H1 (cell line): ENCODE results near the gene NMT2. TPM values are rescaled to one million over a fixed set of nuclear protein-coding genes. Genes with fewer than 3 reads are reported as not detected.

Experiments
- CTCF ChIA-PET: fragments of 300-600 bp; sonication (Branson Sonifier 250); formaldehyde crosslinking; loops from one replicate; lab custom pipeline; 2021; ENCODE audit not compliant: partially characterized antibody; lab: Charles Lee
- POLR2A ChIA-PET: fragments of 300-600 bp; sonication (Branson Sonifier 250); formaldehyde crosslinking; loops from one replicate; lab custom pipeline; 2021; ENCODE audit warnings: inconsistent platforms; ENCODE audit not compliant: partially characterized antibody; lab: Charles Lee
- DNase-seq, 2 experiments: peaks; one replicate each; pipeline versions ENCODE4 v3.0.0 to v3.0.0-alpha.2; 2010 to 2022; ENCODE audit warnings: low spot score in 2 of 2, low read depth in 1 of 2, mixed read lengths in 1 of 2
- FAIRE-seq: peaks from 2 replicates; lab custom pipeline; 2011; peaks lifted over from hg19 to GRCh38; lab: Jason Lieb, UNC
- H2AFZ ChIP-seq: 2 replicates; pipeline ENCODE4 v1.8.1; 2012; ENCODE audit warnings: low read length, inconsistent platforms
- H2AK5ac ChIP-seq: 2 replicates; pipeline ENCODE4 v1.6.1; 2013; ENCODE audit warnings: low read depth, low read length
- H2BK120ac ChIP-seq: replicated peaks from 2 replicates; pipeline ENCODE3; 2013; ENCODE audit warnings: low read depth, low read length, inconsistent platforms
- H2BK12ac ChIP-seq: 2 replicates; pipeline ENCODE4 v1.6.1; 2013; ENCODE audit warnings: low read depth, low read length
- H2BK15ac ChIP-seq: 2 replicates; pipeline ENCODE4 v1.6.1; 2013; ENCODE audit warnings: low read length
- H2BK20ac ChIP-seq: 2 replicates; pipeline ENCODE4 v1.6.1; 2013; ENCODE audit warnings: low read length
- H2BK5ac ChIP-seq: 2 replicates; pipeline ENCODE4 v1.6.1; 2013; ENCODE audit warnings: low read depth, low read length
- H3K14ac ChIP-seq: 2 replicates; pipeline ENCODE4 v1.6.1; 2013; ENCODE audit warnings: inconsistent platforms; ENCODE audit not compliant: insufficient read length
- H3K18ac ChIP-seq: 2 replicates; pipeline ENCODE4 v1.6.1; 2013; ENCODE audit warnings: low read length; ENCODE audit errors: extremely low read depth
- H3K23ac ChIP-seq: 2 replicates; pipeline ENCODE4 v1.6.1; 2013; ENCODE audit warnings: inconsistent platforms; ENCODE audit not compliant: insufficient read length
- H3K23me2 ChIP-seq: 2 replicates; pipeline ENCODE4 v1.6.1; 2013; ENCODE audit warnings: low read depth, low read length
- H3K27ac ChIP-seq: 2 replicates; pipeline ENCODE4 v1.6.1; 2011; ENCODE audit warnings: low read depth, low read length, inconsistent platforms
- H3K27me3 ChIP-seq, 4 experiments: replicated peaks in 1 of 4; 1 replicate in 1 of 4; 2 replicates in 3 of 4; pipeline versions ENCODE4 v1.6.1 to v1.8.1; 2011 to 2013; ENCODE audit warnings: low read length in 3 of 4, mild to moderate bottlenecking in 3 of 4, inconsistent platforms in 2 of 4, mixed read lengths in 2 of 4, moderate library complexity in 1 of 4; ENCODE audit not compliant: control insufficient read depth in 3 of 4, insufficient read depth in 3 of 4; ENCODE audit errors: extremely low read depth in 1 of 4
- H3K36me3 ChIP-seq, 4 experiments: 2 replicates each; pipeline versions ENCODE4 v1.6.1 to v1.8.1; 2011 to 2013; ENCODE audit warnings: mild to moderate bottlenecking in 4 of 4, low read length in 3 of 4, moderate library complexity in 2 of 4, control low read depth in 1 of 4, inconsistent platforms in 1 of 4; ENCODE audit not compliant: insufficient read depth in 4 of 4, control insufficient read depth in 2 of 4
- H3K4ac ChIP-seq: replicated peaks from 2 replicates; pipeline ENCODE3; 2013; ENCODE audit warnings: low read length, low read depth, mixed read lengths, inconsistent platforms; ENCODE audit not compliant: insufficient read length
- H3K4me1 ChIP-seq, 4 experiments: replicated peaks in 1 of 4; 1 replicate in 1 of 4; 2 replicates in 3 of 4; pipeline versions ENCODE4 v1.6.1 to v1.8.1; 2011 to 2013; ENCODE audit warnings: low read length in 3 of 4, inconsistent platforms in 2 of 4, mixed read lengths in 1 of 4; ENCODE audit not compliant: insufficient read depth in 4 of 4, control insufficient read depth in 3 of 4
- H3K4me2 ChIP-seq, 2 experiments: 2 replicates each; pipeline versions ENCODE4 v1.6.1 to v1.8.1; 2011 to 2013; ENCODE audit warnings: low read depth in 2 of 2, low read length in 2 of 2, control low read depth in 1 of 2, inconsistent platforms in 1 of 2, mild to moderate bottlenecking in 1 of 2; ENCODE audit not compliant: insufficient read depth in 1 of 2
- H3K4me3 ChIP-seq, 4 experiments: fragments of 200-600, 300-600 bp in 1 of 4; sonication (generic), shearing (Covaris generic), sonication (Bioruptor Twin) in 1 of 4; 2 replicates each; pipeline versions ENCODE4 v1.5.1 to v1.8.1; 2011 to 2016; ENCODE audit warnings: low read length in 4 of 4, low read depth in 3 of 4, control low read depth in 2 of 4, inconsistent platforms in 2 of 4, mild to moderate bottlenecking in 2 of 4, mixed read lengths in 1 of 4, moderate library complexity in 1 of 4; ENCODE audit not compliant: insufficient read depth in 2 of 4; ENCODE audit errors: extremely low read depth in 1 of 4
- H3K56ac ChIP-seq: replicated peaks from 2 replicates; pipeline ENCODE3; 2013; ENCODE audit warnings: low read depth, mild to moderate bottlenecking, mixed read lengths, low read length, inconsistent platforms; ENCODE audit not compliant: insufficient read length
- H3K79me1 ChIP-seq: 2 replicates; pipeline ENCODE4 v1.6.1; 2013; ENCODE audit warnings: low read depth, low read length, control low read depth
- H3K79me2 ChIP-seq, 2 experiments: 2 replicates each; pipeline versions ENCODE4 v1.6.1 to v1.8.1; 2012 to 2013; ENCODE audit warnings: low read length in 2 of 2, mild to moderate bottlenecking in 2 of 2, inconsistent platforms in 1 of 2; ENCODE audit not compliant: insufficient read depth in 2 of 2, control insufficient read depth in 1 of 2
- H3K9ac ChIP-seq, 4 experiments: replicated peaks in 1 of 4; 1 replicate in 1 of 4; 2 replicates in 3 of 4; pipeline versions ENCODE4 v1.6.1 to v1.8.1; 2011 to 2013; ENCODE audit warnings: low read depth in 3 of 4, low read length in 3 of 4, control low read depth in 2 of 4, mild to moderate bottlenecking in 2 of 4, moderate library complexity in 2 of 4, inconsistent platforms in 1 of 4; ENCODE audit errors: extremely low read depth in 1 of 4
- H3K9me3 ChIP-seq, 2 experiments: 2 replicates each; pipeline versions ENCODE4 v1.6.1 to v1.8.1; 2012 to 2013; ENCODE audit warnings: mild to moderate bottlenecking in 2 of 2, moderate library complexity in 2 of 2, control low read depth in 1 of 2, inconsistent platforms in 1 of 2, low read depth in 1 of 2, low read length in 1 of 2, mixed read lengths in 1 of 2; ENCODE audit not compliant: insufficient read depth in 2 of 2
- H4K20me1 ChIP-seq, 2 experiments: replicated peaks in 1 of 2; 2 replicates each; pipeline versions ENCODE3 to v1.8.1; 2011 to 2013; ENCODE audit warnings: inconsistent platforms in 2 of 2, low read length in 2 of 2, mild to moderate bottlenecking in 1 of 2; ENCODE audit not compliant: insufficient read depth in 2 of 2, control insufficient read depth in 1 of 2
- H4K5ac ChIP-seq: 2 replicates; pipeline ENCODE4 v1.6.1; 2013; ENCODE audit warnings: low read length, low read depth, mixed read lengths, inconsistent platforms; ENCODE audit not compliant: insufficient read length
- H4K8ac ChIP-seq: 2 replicates; pipeline ENCODE4 v1.8.0; 2013; ENCODE audit warnings: mild to moderate bottlenecking, moderate library complexity, low read length, inconsistent platforms; ENCODE audit not compliant: insufficient read depth; ENCODE audit errors: extremely low read depth
- H4K91ac ChIP-seq: replicated peaks from 2 replicates; pipeline ENCODE3; 2013; ENCODE audit warnings: low read length, mixed read lengths, inconsistent platforms; ENCODE audit not compliant: insufficient read length
- BRCA1 ChIP-seq: IDR thresholded peaks from 2 replicates; pipeline ENCODE4 v1.6.1; 2012; ENCODE audit warnings: low read depth, low read length, improper control_type of control experiment
- CTCF ChIP-seq, 3 experiments: IDR thresholded peaks; 1 replicate in 2 of 3; 2 replicates in 1 of 3; pipeline versions ENCODE4 v1.5.1 to v1.6.1; 2011; ENCODE audit warnings: low read length in 3 of 3, mild to moderate bottlenecking in 3 of 3, inconsistent platforms in 2 of 3, low read depth in 1 of 3, moderate library complexity in 1 of 3; ENCODE audit not compliant: insufficient read depth in 1 of 3; ENCODE audit errors: control extremely low read depth in 1 of 3
- E2F6 ChIP-seq: IDR thresholded peaks from 2 replicates; pipeline ENCODE4 v1.6.1; 2012; ENCODE audit warnings: inconsistent platforms
- PHF8 ChIP-seq: fragments of 200-600 bp; sonication (generic); conservative IDR thresholded peaks from 2 replicates; pipeline ENCODE4 v1.7.1; 2012; ENCODE audit warnings: low read depth, mild to moderate bottlenecking, inconsistent platforms, low read length, moderate library complexity
- SIN3A ChIP-seq, 2 experiments: IDR thresholded peaks in 1 of 2; conservative IDR thresholded peaks in 1 of 2; 2 replicates each; pipeline ENCODE4 v1.6.1; 2011 to 2012; ENCODE audit warnings: low read length in 2 of 2, improper control_type of control experiment in 1 of 2, low read depth in 1 of 2, mild to moderate bottlenecking in 1 of 2
- USF2 ChIP-seq: IDR thresholded peaks from 2 replicates; pipeline ENCODE4 v1.6.1; 2011; ENCODE audit warnings: low read length, improper control_type of control experiment
- WGBS, 2 experiments: shearing (Covaris generic) in 1 of 2; methylation state at CpG; one replicate each; pipeline versions ENCODE4 v1.1.6 to v1.1.7; 2013 to 2015; ENCODE audit warnings: low lambda C conversion rate in 2 of 2, mixed read lengths in 2 of 2, inconsistent platforms in 1 of 2, low coverage in 1 of 2, missing lambda C conversion rate in 1 of 2; ENCODE audit not compliant: insufficient replicate concordance in 2 of 2, insufficient coverage in 1 of 2, insufficient read length in 1 of 2; ENCODE audit errors: extremely low coverage in 1 of 2, missing lambda C conversion rate in 1 of 2; 5-methylcytosine and 5-hydroxymethylcytosine counted together
- polyA plus RNA-seq, 7 experiments: library from polyadenylated mRNA; depleted of rRNA in 3 of 7; stranded (reverse) in 5 of 7; unstranded in 2 of 7; fragments of >200 nt in 5 of 7; fragments of 200-250 nt in 2 of 7; gene quantifications; 1 replicate in 5 of 7; 2 replicates in 1 of 7; 4 replicates in 1 of 7; pipeline versions ENCODE4 v1.2.1 to v1.2.3, GENCODE V29; 2011 to 2013; ENCODE audit warnings: missing spikeins in 2 of 7, mixed read lengths in 2 of 7
- total RNA-seq: library from RNA; stranded (reverse); fragmentation: NEBNext Ultra II Directional; extraction: Animal tissue kit (Norgen Biotek cat#: 25700); gene quantifications from 2 replicates; pipeline ENCODE4 v1.2.1, GENCODE V29; 2021

NMT2 gene
- total and polyA plus RNA-seq, 2 of the 8 experiments (the other 6 are each of a cell fraction or from before 2014, with no cell fraction given): 4.4 to 15.4 TPM

DNA sequence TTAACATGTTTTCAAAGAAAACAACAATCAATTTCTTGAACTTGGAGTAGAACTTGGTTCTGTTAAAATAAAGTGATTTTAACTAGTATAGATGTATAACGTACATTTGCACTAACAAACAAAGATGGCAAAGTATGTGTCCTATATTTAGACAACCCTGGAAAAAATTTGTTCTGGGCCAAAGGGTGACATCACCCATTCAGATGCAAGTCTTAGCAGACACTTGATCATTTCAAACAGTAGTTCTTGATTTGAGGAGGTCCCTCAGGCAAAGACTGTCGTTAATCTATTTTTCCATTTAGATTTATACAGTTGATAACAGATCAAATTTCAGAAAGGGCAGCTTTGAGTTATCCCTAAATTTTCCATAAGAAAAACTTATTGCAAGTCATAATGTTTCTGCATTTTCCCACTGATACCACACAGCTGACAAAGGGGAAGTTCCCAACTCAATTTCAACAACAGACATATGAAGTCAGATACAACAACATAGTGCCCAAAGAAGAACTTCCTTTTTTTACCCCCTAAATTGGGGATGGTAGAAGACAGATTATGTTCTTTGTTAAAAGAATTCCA is 5.2 kb downstream of the NMT2 start:
- H3K9ac ChIP-seq: no peak overlapping the region
- FAIRE-seq (no peak), DNase-seq (no peak)

More for the DNA sequence above, 5.2 kb downstream of the NMT2 start:
- H3K79me2 ChIP-seq: peaks cover 0 to 15% of the 10 kb centered on the region in 2 experiments; a peak in 2 of 4 replicates
- H2BK20ac ChIP-seq: no peak overlapping the region
- H3K4ac ChIP-seq: no peak overlapping the region
- 0 out of 2 replicates have a peak, but pooled peaks cover 2% of the 10 kb centered on the region for H3K79me1 ChIP-seq
- no peaks in the 10 kb centered on the region for H3K36me3 ChIP-seq
- H3K4me1 ChIP-seq: peaks cover 0 to 4% (median 1%) of the 10 kb centered on the region in 4 experiments; a peak in 3 of 7 replicates
- H2BK5ac ChIP-seq: no peak overlapping the region
- no peak overlapping the region for H4K91ac ChIP-seq
- no peaks in the 10 kb centered on the region for H4K20me1 ChIP-seq
- no peak overlapping the region for H2BK15ac ChIP-seq
- H4K8ac ChIP-seq: no peak overlapping the region
- H4K5ac ChIP-seq: no peak overlapping the region
- POLR2A ChIA-PET: interaction anchor here (0.8 to 1.0 kb wide), 2 partner anchors 10 to 92 kb away, joined by 3 read pairs; no protein-coding TSS in a partner anchor
- H3K23me2 ChIP-seq: peaks cover 5% of the 10 kb centered on the region; the same call in 1 of the 2 replicates
- H3K14ac ChIP-seq: no peak overlapping the region
- no peak overlapping the region for H3K4me3 ChIP-seq
- no peak overlapping the region for H3K4me2 ChIP-seq
- no peak overlapping the region for H3K56ac ChIP-seq
- H3K18ac ChIP-seq: no peak overlapping the region
- no peak overlapping the region for H3K27ac ChIP-seq
- H2BK12ac ChIP-seq: no peak overlapping the region
- no peaks in the 10 kb centered on the region for H3K27me3 ChIP-seq
- H3K9me3 ChIP-seq: no peaks in the 10 kb centered on the region
- no peak overlapping the region for H3K23ac ChIP-seq
- CTCF ChIA-PET: interaction anchor here (0.6 kb wide), 1 partner anchor 343 kb away, joined by 4 read pairs; no protein-coding TSS in a partner anchor
- H2AFZ ChIP-seq: no peak overlapping the region
- TF ChIP-seq BRCA1 (no peak), USF2 (no peak), E2F6 (no peak), CTCF (IDR thresholded peaks at IDR 0.05; ENCODE audit: control extremely low read depth in 1 of 3, insufficient read depth in 1 of 3, low read depth in 1 of 3, low read length in 3 of 3) (no peak), PHF8 (no peak), SIN3A (conservative IDR thresholded peaks at IDR 0.05 in 1 of 2, IDR thresholded peaks at IDR 0.05 in 1 of 2; ENCODE audit: low read depth in 1 of 2, low read length in 2 of 2) (no peak)
- WGBS, 2 experiments: 89% methylated on average over 2 of the region's 2 CpGs; no CpG with 5 or more reads in 1 of the 2 experiments
- H2AK5ac ChIP-seq: no peak overlapping the region
- no peak overlapping the region for H2BK120ac ChIP-seq
